Upper lobe of left lung (tissue), 6 donors: Measurements from ENCODE around the gene MAP4K4. TPM values are rescaled to one million over a fixed set of nuclear protein-coding genes. Genes with fewer than 3 reads are reported as not detected.

Experiments used
- ATAC-seq, 2 donors: fragments of 200-7000 bp; cut with Tn5 transposase; one replicate each; pipeline ENCODE4 v1.9.1; 2022; ENCODE audit warnings: mild to moderate bottlenecking in 2 of 2, moderate library complexity in 2 of 2; ENCODE audit not compliant: low FRiP score in 2 of 2
- DNase-seq, 2 donors: peaks; one replicate each; pipeline ENCODE4 v3.0.0-alpha.2; 2019 to 2020
- H3K27ac ChIP-seq, 4 donors: fragments of 200-600 bp; sonication (generic); one replicate each; pipeline ENCODE4 v1.5.1; 2016 to 2019
- H3K27me3 ChIP-seq, 4 donors: fragments of 200-600 bp; sonication (generic); one replicate each; pipeline ENCODE4 v1.5.1; 2017 to 2019
- H3K36me3 ChIP-seq, 4 donors: fragments of 200-600 bp; sonication (generic); one replicate each; pipeline ENCODE4 v1.5.1; 2016 to 2019
- H3K4me1 ChIP-seq, 4 donors: fragments of 200-600 bp; sonication (generic); one replicate each; pipeline ENCODE4 v1.5.1; 2018 to 2019
- H3K4me3 ChIP-seq, 4 donors: fragments of 200-600 bp; sonication (generic); one replicate each; pipeline ENCODE4 v1.5.1; 2017 to 2019; ENCODE audit warnings: mild to moderate bottlenecking in 2 of 4, moderate library complexity in 1 of 4
- H3K9me3 ChIP-seq, 4 donors: fragments of 200-600 bp; sonication (generic); one replicate each; pipeline ENCODE4 v1.5.1; 2018 to 2019
- EP300 ChIP-seq, 4 donors: sonication (generic); formaldehyde crosslinking; IDR thresholded peaks; one replicate each; pipeline ENCODE4 v1.5.1; 2017; ENCODE audit warnings: antibody characterized with exemption in 4 of 4, control low read depth in 2 of 4
- POLR2A ChIP-seq, 4 donors: fragments of 450-650 bp; IDR thresholded peaks; one replicate each; pipeline ENCODE4 v1.5.1; 2016 to 2017; ENCODE audit warnings: antibody characterized with exemption in 4 of 4, mild to moderate bottlenecking in 2 of 4
- POLR2AphosphoS5 ChIP-seq, 2 donors: sonication (generic); formaldehyde crosslinking; IDR thresholded peaks; one replicate each; pipeline ENCODE4 v1.5.1; 2017; ENCODE audit warnings: antibody characterized with exemption in 2 of 2
- WGBS, 2 donors: methylation state at CpG; one replicate each; pipeline ENCODE4 v1.1.5; 2017 to 2018; 5-methylcytosine and 5-hydroxymethylcytosine counted together
- total RNA-seq, 6 donors: library from RNA; depleted of rRNA in 4 of 6; stranded (reverse); fragments of >200 nt in 4 of 6; gene quantifications; one replicate each; pipeline versions ENCODE4 v1.1.0 to v1.2.1, GENCODE V29; 2016 to 2021
- TF ChIP-seq, protein P1 (sequence below), 6 experiments: fragments of 450-650 bp in 4 of 6; fragments of 200-600 bp in 2 of 6; sonication (generic) in 2 of 6; IDR thresholded peaks; one replicate each; pipeline ENCODE4 v1.5.1; 2016 to 2019; ENCODE audit warnings: antibody characterized with exemption in 6 of 6
- donor health status: DM: no; HTN: no; CAD: no; lungs with moderate emphysema.
- donor health status: DM: no; HTN: yes; CAD: no; lungs with severe emphysema.

Gene MAP4K4
- total RNA-seq, 6 donors from 2014 or later = 49.8 to 88.0 (median 56.4) TPM

DNA sequence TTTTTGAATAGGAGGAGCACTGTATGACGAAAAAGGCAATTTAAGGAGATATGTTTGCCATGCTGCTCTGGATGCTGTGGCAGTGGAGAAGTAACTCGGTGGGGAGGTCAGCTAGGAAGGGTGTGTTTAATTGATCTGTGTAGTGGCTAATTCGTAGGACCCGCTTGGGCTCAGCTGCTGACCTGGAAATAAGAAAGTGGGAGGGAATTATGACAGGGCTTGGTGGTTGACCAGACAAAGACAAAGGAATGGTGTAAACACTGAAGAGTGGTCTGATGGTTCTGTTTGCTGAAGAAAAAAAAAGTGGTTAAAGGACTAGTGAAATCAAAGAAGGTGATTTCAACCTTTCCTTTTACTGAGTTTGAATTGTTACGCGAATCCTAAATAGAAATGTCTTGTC, 146.0 kb downstream of the MAP4K4 start:
- ATAC-seq (no peak), DNase-seq (no peak)
- Histone ChIP-seq H3K4me3 (no peak overlapping the region), H3K4me1 (peaks cover 14 to 24% (median 20%) of the 10 kb centered on the region in 4 donors), H3K36me3 (peaks cover 0 to 75% (median 34%) of the 10 kb centered on the region in 4 donors), H3K27me3 (no peaks in the 10 kb centered on the region), H3K27ac (peak overlapping the region in 1 of 4 donors; percentile 62), H3K9me3 (no peaks in the 10 kb centered on the region)
- WGBS, 2 donors = 78 to 84% methylated on average over 6 of the region's 6 CpGs
- no peak for TF ChIP-seq POLR2A (IDR thresholded peaks at IDR 0.05)
- TF ChIP-seq POLR2AphosphoS5 (IDR thresholded peaks at IDR 0.05) = no peak
- no peak for TF ChIP-seq EP300 (IDR thresholded peaks at IDR 0.05)
- TF ChIP-seq, protein P1, sequence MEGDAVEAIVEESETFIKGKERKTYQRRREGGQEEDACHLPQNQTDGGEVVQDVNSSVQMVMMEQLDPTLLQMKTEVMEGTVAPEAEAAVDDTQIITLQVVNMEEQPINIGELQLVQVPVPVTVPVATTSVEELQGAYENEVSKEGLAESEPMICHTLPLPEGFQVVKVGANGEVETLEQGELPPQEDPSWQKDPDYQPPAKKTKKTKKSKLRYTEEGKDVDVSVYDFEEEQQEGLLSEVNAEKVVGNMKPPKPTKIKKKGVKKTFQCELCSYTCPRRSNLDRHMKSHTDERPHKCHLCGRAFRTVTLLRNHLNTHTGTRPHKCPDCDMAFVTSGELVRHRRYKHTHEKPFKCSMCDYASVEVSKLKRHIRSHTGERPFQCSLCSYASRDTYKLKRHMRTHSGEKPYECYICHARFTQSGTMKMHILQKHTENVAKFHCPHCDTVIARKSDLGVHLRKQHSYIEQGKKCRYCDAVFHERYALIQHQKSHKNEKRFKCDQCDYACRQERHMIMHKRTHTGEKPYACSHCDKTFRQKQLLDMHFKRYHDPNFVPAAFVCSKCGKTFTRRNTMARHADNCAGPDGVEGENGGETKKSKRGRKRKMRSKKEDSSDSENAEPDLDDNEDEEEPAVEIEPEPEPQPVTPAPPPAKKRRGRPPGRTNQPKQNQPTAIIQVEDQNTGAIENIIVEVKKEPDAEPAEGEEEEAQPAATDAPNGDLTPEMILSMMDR (IDR thresholded peaks at IDR 0.05) = no peak

DNA sequence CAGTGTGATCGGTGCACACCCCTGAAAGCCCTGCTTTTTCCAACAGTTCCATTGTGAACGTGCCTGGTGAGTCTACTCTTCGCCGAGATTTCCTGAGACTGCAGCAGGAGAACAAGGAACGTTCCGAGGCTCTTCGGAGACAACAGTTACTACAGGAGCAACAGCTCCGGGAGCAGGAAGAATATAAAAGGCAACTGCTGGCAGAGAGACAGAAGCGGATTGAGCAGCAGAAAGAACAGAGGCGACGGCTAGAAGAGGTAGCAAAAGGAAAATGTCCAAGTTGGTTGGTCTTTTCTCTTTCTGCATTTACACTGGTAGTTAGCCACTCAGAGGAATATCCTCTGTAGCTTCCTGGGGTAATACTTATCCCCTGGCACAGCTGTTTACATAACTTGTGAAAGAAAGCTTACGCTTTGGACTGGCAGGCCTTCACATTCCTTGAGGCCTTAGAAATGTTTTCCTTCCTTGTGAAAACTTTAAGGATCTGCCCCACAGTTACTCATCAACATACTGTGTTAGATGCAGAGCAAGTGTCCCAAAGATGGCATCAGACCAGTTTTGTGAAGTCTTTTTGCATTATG, 146.6 kb downstream of the MAP4K4 start:
- Histone ChIP-seq H3K4me3 (no peak overlapping the region), H3K9me3 (no peaks in the 10 kb centered on the region), H3K27me3 (no peaks in the 10 kb centered on the region), H3K36me3 (peaks cover 0 to 75% (median 32%) of the 10 kb centered on the region in 4 donors), H3K4me1 (peaks cover 16 to 24% (median 22%) of the 10 kb centered on the region in 4 donors), H3K27ac (peak overlapping the region in 2 of 4 donors; percentile 2 to 62)
- DNase-seq (no peak), ATAC-seq (no peak)
- 65 to 73% methylated on average over 12 of the region's 12 CpGs for WGBS, 2 donors
- no peak for TF ChIP-seq POLR2AphosphoS5 (IDR thresholded peaks at IDR 0.05)
- TF ChIP-seq EP300 (IDR thresholded peaks at IDR 0.05) = no peak
- TF ChIP-seq POLR2A (IDR thresholded peaks at IDR 0.05) = no peak
- TF ChIP-seq, protein P1 (IDR thresholded peaks at IDR 0.05) = no peak

DNA sequence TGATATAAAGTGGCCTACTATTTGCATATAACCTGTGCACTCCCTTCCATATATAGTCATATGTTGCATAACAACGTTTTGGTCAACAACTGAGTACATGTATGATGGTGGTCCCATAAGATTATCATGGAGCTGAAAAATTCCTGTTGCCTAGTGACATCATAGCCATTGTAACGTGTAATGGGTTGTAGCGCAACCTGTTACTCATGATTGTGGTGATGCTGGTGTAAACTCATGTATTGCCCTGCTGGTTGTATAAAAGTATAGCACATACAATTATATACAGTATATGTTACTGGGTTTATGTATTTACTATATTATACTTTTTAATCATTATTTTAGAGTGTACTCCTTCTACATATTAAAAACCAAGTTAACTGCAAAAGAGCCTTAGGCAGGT, 149.5 kb downstream of the MAP4K4 start:
- Histone ChIP-seq H3K27me3 (no peaks in the 10 kb centered on the region), H3K4me1 (peaks cover 16 to 24% (median 22%) of the 10 kb centered on the region in 4 donors), H3K27ac (no peak overlapping the region), H3K9me3 (no peaks in the 10 kb centered on the region), H3K36me3 (peaks cover 0 to 55% (median 22%) of the 10 kb centered on the region in 4 donors), H3K4me3 (no peak overlapping the region)
- DNase-seq (no peak), ATAC-seq (no peak)
- WGBS, 2 donors = 91 to 94% methylated on average over 3 of the region's 3 CpGs
- TF ChIP-seq, protein P1 (IDR thresholded peaks at IDR 0.05) = no peak
- no peak for TF ChIP-seq POLR2AphosphoS5 (IDR thresholded peaks at IDR 0.05)
- TF ChIP-seq EP300 (IDR thresholded peaks at IDR 0.05) = no peak
- TF ChIP-seq POLR2A (IDR thresholded peaks at IDR 0.05) = no peak

DNA sequence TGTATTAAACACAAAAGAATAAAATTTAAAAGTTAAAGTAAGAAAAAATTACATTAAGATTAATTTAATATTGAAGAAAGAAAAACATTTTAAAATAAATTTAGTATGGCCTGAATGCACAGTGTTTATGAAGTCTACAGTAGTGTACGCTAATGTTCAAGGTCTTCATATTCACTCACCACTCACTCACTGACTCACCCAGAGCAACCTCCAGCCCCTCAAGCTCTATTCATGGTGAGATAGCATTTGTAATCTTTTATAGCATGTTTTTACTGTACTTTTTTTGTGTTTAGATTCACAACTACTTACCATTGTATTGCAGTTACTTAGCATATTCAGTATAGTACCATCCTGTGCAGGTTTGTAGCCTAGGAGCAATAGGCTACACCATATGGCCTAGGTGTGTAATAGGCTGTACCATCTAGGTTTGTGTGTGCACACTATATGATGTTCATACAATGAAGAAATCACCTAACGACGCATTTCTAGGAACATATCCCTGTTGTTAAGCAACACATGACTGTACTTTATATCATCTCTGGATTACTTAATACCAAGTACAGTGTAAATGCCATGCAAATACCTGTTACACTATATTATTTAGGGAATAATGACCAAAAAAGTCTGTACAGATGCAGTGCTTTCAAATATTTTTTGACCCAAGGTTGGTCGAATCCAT, 150.3 kb downstream of the MAP4K4 start:
- DNase-seq (no peak), ATAC-seq (no peak)
- Histone ChIP-seq H3K36me3 (peaks cover 0 to 51% (median 19%) of the 10 kb centered on the region in 4 donors), H3K4me3 (no peak overlapping the region), H3K27ac (no peak overlapping the region), H3K4me1 (peaks cover 8 to 20% (median 16%) of the 10 kb centered on the region in 4 donors), H3K9me3 (no peaks in the 10 kb centered on the region), H3K27me3 (no peaks in the 10 kb centered on the region)
- WGBS, 2 donors = 92 to 96% methylated on average over 4 of the region's 4 CpGs
- TF ChIP-seq POLR2A (IDR thresholded peaks at IDR 0.05) (no peak), EP300 (IDR thresholded peaks at IDR 0.05) (no peak), POLR2AphosphoS5 (IDR thresholded peaks at IDR 0.05) (no peak)
- TF ChIP-seq, protein P1 (IDR thresholded peaks at IDR 0.05) = no peak
